Measurements from ENCODE around the gene SHC4. TPM values are rescaled to one million over a fixed set of nuclear protein-coding genes. Genes with fewer than 3 reads are reported as not detected.

SHC4 gene
- total RNA-seq, 6 donors from 2014 or later: under 0.01 to 0.59 (median 0.20) TPM; not detected in 2

- no peak for DNase-seq
Observed at GRCh38 chr15:48861813-48862431, 101.8 kb downstream of the SHC4 start.

GRCh38 chr15:48859426-48859825 lies 104.3 kb downstream of the SHC4 start:
- Histone ChIP-seq H3K27ac (no peak overlapping the region), H3K36me3 (no peaks in the 10 kb centered on the region), H3K4me3 (no peak overlapping the region), H3K9me3 (no peaks in the 10 kb centered on the region), H3K27me3 (no peaks in the 10 kb centered on the region), H3K4me1 (peaks cover 0 to 6% (median 0%) of the 10 kb centered on the region in 4 donors)
- WGBS, 2 donors: 89 to 93% methylated on average over 2 of the region's 2 CpGs
- DNase-seq: no peak
- TF ChIP-seq CTCF (IDR thresholded peaks at IDR 0.05): no peak
- no peak for TF ChIP-seq POLR2A (IDR thresholded peaks at IDR 0.05)
- no peak for TF ChIP-seq POLR2AphosphoS5 (IDR thresholded peaks at IDR 0.05)
- TF ChIP-seq EP300 (IDR thresholded peaks at IDR 0.05): no peak
- no peak for ATAC-seq (ENCODE audit: low FRiP score in 2 of 2)

More at GRCh38 chr15:48861813-48862431, 101.8 kb downstream of the SHC4 start:
- no peaks in the 10 kb centered on the region for H3K4me1 ChIP-seq
- no peaks in the 10 kb centered on the region for H3K27me3 ChIP-seq
- no peaks in the 10 kb centered on the region for H3K36me3 ChIP-seq
- 0 to 7% methylated on average over 1 of the region's 1 CpG for WGBS, 2 donors
- no peak overlapping the region for H3K27ac ChIP-seq
- H3K9me3 ChIP-seq: no peaks in the 10 kb centered on the region
- ATAC-seq (ENCODE audit: low FRiP score in 2 of 2): peak in 1 of 2 donors; percentile 82
- peak; percentile 43 to 81 (median 74) for TF ChIP-seq CTCF (IDR thresholded peaks at IDR 0.05)
- TF ChIP-seq POLR2AphosphoS5 (IDR thresholded peaks at IDR 0.05): no peak
- H3K4me3 ChIP-seq: no peak overlapping the region

GRCh38 chr15:48858401-48858800 lies 105.3 kb downstream of the SHC4 start:
- H3K36me3 ChIP-seq: no peaks in the 10 kb centered on the region
- TF ChIP-seq POLR2AphosphoS5 (IDR thresholded peaks at IDR 0.05) (no peak), EP300 (IDR thresholded peaks at IDR 0.05) (no peak), POLR2A (IDR thresholded peaks at IDR 0.05) (no peak), CTCF (IDR thresholded peaks at IDR 0.05) (no peak)
- H3K4me3 ChIP-seq: no peak overlapping the region
- no peaks in the 10 kb centered on the region for H3K27me3 ChIP-seq
- peaks cover 0 to 6% (median 0%) of the 10 kb centered on the region in 4 donors for H3K4me1 ChIP-seq
- ATAC-seq (ENCODE audit: low FRiP score in 2 of 2): no peak
- WGBS, 2 donors: 41 to 57% methylated on average over 2 of the region's 2 CpGs
- H3K9me3 ChIP-seq: no peaks in the 10 kb centered on the region
- no peak for DNase-seq
- no peak overlapping the region for H3K27ac ChIP-seq

GRCh38 chr15:48856942-48857341 lies 106.8 kb downstream of the SHC4 start:
- WGBS, 2 donors: 42 to 60% methylated on average over 2 of the region's 2 CpGs
- Histone ChIP-seq H3K4me3 (no peak overlapping the region), H3K4me1 (peaks cover 0 to 6% (median 0%) of the 10 kb centered on the region in 4 donors), H3K27ac (no peak overlapping the region), H3K36me3 (no peaks in the 10 kb centered on the region), H3K9me3 (no peaks in the 10 kb centered on the region), H3K27me3 (no peaks in the 10 kb centered on the region)
- TF ChIP-seq EP300 (IDR thresholded peaks at IDR 0.05) (no peak), CTCF (IDR thresholded peaks at IDR 0.05) (no peak), POLR2AphosphoS5 (IDR thresholded peaks at IDR 0.05) (no peak), POLR2A (IDR thresholded peaks at IDR 0.05) (no peak)
- DNase-seq (no peak), ATAC-seq (ENCODE audit: low FRiP score in 2 of 2) (no peak)
